Caki2 (cell line): Measurements from ENCODE around the gene ACTR8. TPM values are rescaled to one million over a fixed set of nuclear protein-coding genes. Genes with fewer than 3 reads are reported as not detected.
"Not testable (repeated sequence)": the region's sequence is repeated elsewhere in the genome, so short reads cannot be mapped to it uniquely, and the experiment has no call there.

ENCODE experiments used
- DNase-seq: peaks from one replicate; pipeline ENCODE4 v3.0.0-alpha.2; 2015; ENCODE audit warnings: low read depth
- in situ Hi-C: cut with HindIII; loops from 2 replicates; pipeline ENCODE4 v1.10.0; 2016; ENCODE audit warnings: low sequenced_read_pairs, low pct_unique_long_range_greater_than_20kb, mixed read lengths
- total RNA-seq: library from RNA; depleted of rRNA; stranded (reverse); fragments of >200 nt; shearing (Covaris generic); gene quantifications from 2 replicates; pipeline ENCODE4 v1.2.3, GENCODE V29; 2014; ENCODE audit warnings: low replicate concordance; rRNA removed

The ACTR8 gene
- 12.3 and 18.5 TPM in 2 replicates for total RNA-seq

DNA sequence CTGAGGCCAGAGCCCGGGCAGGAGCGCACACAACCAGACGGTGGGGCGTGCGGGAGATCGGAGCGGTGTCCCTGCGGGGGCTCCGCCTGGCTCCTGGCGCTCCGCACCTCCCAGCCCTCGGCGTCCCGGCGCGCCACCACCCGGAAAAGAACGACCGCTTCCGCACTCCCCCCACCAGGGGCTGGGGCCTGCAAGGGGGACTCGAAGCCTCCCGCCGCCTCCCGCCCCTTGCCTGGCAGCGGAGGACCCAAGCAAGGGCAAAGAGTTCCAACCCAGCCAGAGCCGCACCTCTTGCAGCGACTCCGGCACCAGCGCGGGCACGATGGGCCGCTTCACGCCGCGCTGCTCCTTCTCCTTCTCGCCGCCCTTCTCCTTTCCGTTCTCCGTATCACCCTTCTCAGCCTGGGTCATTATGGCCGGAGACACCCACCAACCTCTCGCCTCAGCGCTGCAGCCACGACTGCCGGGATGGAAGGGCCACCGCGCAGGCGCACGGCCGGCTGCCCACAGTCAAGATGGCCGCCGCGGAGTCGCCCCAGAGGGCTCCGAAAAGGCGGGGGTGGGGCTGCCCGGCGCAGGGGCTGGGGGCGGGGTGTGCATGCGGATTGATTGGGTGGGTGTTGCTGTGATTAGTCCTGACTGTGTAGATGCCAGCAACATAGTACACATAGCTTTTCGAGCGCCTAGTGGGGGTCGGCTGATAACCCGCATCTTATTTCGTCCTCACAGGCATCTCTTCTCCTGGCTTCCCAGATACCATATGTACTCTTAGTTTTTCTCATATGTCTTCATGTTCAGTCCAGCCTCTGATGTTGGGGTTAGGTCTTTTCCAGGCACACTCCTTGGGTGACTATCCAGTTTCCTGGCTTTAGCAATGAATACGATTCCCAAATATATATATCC lies at the start of gene ACTR8:
ACTR8 (minus strand) TSS at position 462 of the 903 bp plus-strand sequence; CDS start at position 411, 51 bp downstream.
- in situ Hi-C loops: no loop called here
- peak; percentile 72 for DNase-seq

DNA sequence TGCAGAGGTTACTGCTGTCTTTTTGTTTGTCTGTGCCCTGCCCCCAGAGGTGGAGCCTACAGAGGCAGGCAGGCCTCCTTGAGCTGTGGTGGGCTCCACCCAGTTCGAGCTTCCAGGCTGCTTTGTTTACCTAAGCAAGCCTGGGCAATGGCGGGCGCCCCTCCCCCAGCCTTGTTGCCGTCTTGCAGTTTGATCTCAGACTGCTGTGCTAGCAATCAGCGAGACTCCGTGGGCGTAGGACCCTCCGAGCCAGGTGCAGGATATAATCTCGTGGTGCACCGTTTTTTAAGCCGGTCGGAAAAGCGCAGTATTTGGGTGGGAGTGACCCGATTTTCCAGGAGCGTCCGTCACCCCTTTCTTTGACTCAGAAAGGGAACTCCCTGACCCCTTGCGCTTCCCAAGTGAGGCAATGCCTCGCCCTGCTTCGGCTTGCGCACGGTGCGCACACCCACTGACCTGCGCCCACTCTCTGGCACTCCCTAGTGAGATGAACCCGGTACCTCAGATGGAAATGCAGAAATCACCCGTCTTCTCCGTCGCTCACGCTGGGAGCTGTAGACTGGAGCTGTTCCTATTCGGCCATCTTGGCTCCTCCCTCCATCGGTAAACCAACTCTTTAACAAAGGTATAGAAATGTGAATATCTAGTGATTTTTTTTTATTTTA lies 45.4 kb upstream of the ACTR8 start:
- DNase-seq, in situ Hi-C loops: not testable (repeated sequence)

- DNase-seq: no peak
- in situ Hi-C loops: no loop called here
Measured at GRCh38 chr3:53921296-53921695, 39.3 kb upstream of the ACTR8 start.

DNA sequence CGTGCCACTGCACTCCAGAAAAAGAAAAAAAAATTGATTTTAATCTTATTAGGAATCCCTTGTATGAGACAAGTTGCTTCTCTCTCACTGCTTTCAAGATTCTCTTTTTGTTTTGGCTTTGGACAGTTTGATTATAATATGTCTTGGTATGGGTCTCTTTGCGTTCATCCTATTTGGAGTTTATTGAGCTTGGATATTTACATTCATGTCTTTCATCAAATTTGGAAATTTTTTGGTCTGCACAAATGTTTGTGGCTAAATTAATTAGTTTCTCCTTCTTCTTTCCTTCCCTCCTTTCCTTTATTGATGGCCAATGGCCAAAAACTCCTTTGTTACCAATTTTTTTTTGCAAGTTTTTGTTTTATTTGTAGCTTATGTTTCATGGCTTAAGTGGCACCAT lies 37.8 kb upstream of the ACTR8 start:
- in situ Hi-C loops: no loop called here
- no peak for DNase-seq

- no peak for DNase-seq
- in situ Hi-C loops: no loop called here
Measured at GRCh38 chr3:53913401-53913800, 31.4 kb upstream of the ACTR8 start.

- in situ Hi-C loops: no loop called here
- DNase-seq: no peak
Measured at GRCh38 chr3:53902711-53903110, 20.8 kb upstream of the ACTR8 start.

GRCh38 chr3:53902067-53902466 lies 20.1 kb upstream of the ACTR8 start:
- no peak for DNase-seq
- in situ Hi-C loops: no loop called here

DNA sequence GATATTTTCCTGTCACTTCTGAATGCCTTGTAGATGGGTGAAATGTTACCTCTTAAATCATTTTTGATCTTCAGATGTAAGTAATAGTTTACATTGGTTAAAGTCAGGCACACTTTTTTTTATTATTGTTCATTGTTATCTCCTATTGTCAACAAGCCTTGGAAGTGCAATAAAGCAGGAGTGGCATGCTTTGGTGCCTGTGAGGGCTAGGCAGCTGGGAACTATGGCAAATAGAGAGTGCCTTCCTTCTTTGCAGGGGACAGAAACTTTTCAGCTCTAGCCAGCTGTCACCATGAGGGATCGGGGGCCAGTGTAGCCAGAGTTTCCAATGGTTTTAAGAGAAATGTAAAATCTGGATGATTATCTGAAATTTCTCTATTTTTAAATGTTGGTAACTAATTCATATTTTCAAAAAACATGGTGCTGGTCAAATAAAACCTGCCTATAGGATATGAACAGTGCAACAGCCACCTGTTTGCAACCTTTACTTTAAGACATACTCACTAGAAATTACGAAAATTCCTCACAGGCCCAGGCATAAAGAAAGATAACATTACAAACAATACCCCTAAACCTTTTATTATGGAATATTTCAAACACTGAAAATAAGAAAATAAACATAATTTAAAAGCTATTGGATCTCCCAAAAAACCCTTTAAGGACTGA lies 18.8 kb upstream of the ACTR8 start:
- in situ Hi-C loops: no loop called here

DNA sequence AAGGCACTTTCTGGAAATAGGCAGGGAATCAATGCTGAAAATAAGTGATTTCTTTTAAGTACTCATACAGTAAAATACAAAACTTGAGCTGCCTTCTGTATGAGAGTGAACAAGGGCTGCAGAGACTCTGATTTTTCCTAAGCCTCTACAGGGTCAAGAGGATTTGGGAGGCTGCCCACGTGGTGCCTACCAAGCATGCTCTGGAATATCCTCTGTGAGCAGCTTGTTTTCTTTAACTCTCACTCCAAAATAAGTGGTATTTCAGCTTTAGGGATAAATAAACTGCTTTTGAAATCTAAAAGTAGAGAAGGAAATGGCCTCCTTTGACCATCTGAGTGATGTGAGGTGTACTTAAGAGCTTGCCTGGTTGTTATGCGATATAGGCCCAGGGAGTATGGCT lies 17.8 kb upstream of the ACTR8 start:
- no peak for DNase-seq
- in situ Hi-C loops: no loop called here

More for the DNA sequence above, 18.8 kb upstream of the ACTR8 start:
- DNase-seq: no peak

DNA sequence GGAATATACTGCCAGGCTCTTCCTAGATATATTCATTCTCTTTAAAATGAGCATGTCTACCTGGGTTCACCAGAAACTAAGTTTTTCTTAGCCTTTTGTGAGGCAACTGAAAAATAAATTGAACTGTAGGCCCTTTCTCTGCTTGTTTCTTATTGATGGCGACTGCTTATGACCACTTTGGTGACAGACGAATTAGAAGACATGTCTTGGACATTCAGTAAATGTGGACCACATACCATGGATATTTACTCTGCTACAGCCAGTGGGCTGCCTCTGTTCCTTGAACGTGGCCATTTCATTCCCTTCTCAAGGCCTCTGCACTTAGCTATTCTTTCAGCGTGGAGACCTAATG lies 10.3 kb upstream of the ACTR8 start:
- DNase-seq: no peak
- in situ Hi-C loops: no loop called here

DNA sequence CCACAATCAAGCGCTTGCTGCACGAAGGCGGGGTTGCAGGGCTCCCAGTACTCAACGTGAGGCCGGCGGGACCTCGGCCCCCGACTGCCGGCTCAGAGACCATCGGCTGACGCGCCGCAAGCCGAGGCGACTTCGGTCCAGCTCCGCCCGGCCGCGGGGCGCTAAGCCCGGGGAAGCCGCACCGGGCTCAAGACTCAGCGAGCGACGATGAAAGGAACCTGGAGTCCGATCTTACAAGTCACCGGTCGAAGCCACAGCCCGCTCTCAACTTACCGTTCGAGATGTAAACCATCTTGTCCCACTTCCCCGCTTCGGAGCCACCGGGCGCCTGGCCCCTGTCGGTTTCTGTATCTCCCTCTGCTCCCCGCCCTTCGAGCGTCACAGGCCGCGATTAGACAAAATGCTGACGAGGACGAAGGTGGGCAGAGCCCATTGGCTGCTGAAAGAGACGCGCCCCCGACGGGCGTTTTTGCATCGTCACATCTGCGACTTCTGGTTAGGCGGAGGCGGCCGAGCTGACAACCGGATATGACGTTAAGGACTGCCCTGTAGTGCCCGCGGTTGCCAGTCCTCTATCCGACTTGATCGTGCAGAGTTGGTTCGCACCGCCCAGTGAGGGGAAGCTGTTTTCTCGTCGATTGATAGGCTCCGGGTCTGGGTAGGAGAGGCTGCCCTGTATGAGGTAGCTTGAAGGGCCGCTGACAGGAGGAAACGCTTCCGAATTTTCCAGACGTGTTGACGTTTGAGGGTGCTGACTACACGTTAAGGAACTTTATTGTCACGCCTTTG lies 9.7 kb upstream of the ACTR8 start, which contains the start of gene SELENOK:
SELENOK (minus strand) TSS at position 363 of the 789 bp plus-strand sequence.
- in situ Hi-C loops: no loop called here
- peak; percentile 96 for DNase-seq

GRCh38 chr3:53890726-53891475 lies 8.9 kb upstream of the ACTR8 start:
- peak; percentile 45 for DNase-seq
- in situ Hi-C loops: no loop called here

GRCh38 chr3:53888232-53888631 lies 6.3 kb upstream of the ACTR8 start:
- DNase-seq: no peak
- in situ Hi-C loops: no loop called here

- in situ Hi-C loops: no loop called here
- no peak for DNase-seq
Measured at GRCh38 chr3:53887446-53887845, 5.5 kb upstream of the ACTR8 start.

- DNase-seq: no peak
- in situ Hi-C loops: no loop called here
Measured at GRCh38 chr3:53885239-53885638, 3.3 kb upstream of the ACTR8 start.

GRCh38 chr3:53884623-53885022 lies 2.7 kb upstream of the ACTR8 start:
- in situ Hi-C loops: no loop called here
- no peak for DNase-seq

DNA sequence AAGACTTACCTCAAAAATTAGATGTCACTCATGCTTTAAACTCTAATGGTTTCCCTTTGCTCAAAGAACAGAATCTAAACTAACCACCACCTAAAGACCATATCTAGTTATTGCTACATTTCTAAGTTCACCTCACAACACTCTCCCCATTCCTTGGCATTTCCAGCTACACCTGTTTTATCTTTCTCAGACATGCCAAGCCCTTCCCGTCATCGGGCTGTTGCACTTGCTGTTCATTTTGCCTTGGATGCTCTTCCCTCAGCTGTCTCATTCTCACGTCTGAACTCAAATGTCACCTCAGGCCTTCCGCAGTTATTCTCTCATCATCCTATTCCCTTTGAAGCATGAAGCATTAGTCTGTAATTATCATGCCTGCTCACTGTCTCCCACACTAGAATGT lies 1.1 kb upstream of the ACTR8 start:
- in situ Hi-C loops: no loop called here
- no peak for DNase-seq
